GOT3 (cell line): Measurements from ENCODE around the gene TAC4.
A peak's percentile ranks its signal among the peaks of the same experiment; 100 is the strongest.

Experiments
- DNase-seq: peaks from one replicate; lab custom pipeline; 2025; ENCODE audit warnings: mixed read lengths; lab: John Stamatoyannopoulos, UW

Gene TAC4

GRCh38 chr17:49872754-49873377 is 25.0 kb upstream of the TAC4 start:
- no peak for DNase-seq

- DNase-seq: no peak
Measured at GRCh38 chr17:49871211-49871610, 23.3 kb upstream of the TAC4 start.

DNA sequence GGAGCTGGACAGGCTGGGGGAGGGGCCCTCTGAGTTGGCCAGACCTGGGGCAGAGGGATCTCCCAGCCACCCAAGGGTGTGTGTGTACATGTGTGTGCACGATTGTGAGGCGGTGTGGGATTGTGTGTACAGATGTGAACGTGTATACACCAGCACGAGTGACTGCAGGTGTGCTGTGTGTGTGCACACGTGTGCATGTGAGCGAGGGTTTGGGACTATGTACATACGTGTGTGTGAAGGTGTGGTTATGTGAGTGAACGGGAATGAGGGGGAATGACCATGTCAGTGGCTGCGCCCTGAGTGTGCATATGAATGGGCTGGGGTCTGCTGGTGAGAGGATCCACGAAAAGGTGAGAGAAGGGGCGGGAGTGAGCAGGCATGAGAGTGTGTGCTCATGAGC is 22.4 kb upstream of the TAC4 start:
- DNase-seq: no peak

- no peak for DNase-seq
Measured at GRCh38 chr17:49869038-49869374, 21.1 kb upstream of the TAC4 start.

- DNase-seq: no peak
Measured at GRCh38 chr17:49866882-49867413, 19.1 kb upstream of the TAC4 start.

- DNase-seq: no peak
Measured at GRCh38 chr17:49866019-49866380, 18.1 kb upstream of the TAC4 start.

DNA sequence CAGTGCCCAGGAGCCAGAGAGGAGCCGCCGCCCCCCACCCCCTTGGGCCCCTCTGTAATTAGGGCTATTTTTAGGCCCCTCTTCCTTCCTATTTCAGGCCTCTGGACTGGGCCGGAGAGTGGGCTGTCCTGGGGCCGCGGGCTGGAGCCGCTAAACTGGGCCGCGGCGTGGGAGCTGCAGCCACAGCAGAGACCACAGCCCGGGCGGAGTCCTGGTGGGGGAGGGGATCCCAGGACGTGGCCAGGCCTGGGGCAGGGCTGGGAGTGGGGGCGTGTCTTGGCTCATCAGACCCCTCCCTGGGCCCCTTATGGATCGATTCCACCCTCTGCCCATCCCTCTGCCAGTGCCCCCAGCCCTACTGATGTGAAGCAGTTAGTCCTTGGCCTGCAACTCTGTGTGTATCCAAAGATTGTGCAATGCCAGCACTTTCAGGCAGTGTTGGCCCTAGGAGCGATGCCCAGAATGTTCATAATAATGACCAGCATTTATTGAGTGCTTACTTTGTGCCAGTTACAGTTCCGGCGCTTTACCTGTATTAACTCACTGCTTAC is 15.0 kb upstream of the TAC4 start:
- DNase-seq: no peak

- peak; percentile 16 for DNase-seq
Measured at GRCh38 chr17:49861150-49861884, 13.4 kb upstream of the TAC4 start.

GRCh38 chr17:49859991-49860953 is 12.4 kb upstream of the TAC4 start:
- no peak for DNase-seq

DNA sequence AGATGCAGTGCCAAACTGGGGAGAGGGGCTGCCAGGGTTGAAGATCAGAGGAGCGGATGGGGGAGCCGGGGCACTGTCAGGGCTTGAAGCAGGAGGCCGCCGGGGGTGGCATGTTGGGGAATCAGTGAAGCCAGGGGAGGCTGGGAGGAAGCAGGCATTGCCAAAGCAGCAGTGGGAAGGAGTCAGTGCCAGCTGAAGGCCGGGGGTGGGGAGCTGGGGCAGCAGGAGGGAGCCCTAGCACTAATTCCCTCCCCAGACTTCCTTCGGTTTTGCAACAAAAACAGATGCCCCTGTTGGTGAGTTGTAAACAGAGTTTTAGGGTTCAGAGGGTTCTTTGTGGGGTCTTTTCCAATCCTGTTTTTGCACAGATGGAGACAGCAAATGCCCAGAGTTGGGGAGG is 10.9 kb upstream of the TAC4 start:
- no peak for DNase-seq

GRCh38 chr17:49854126-49854525 is 6.3 kb upstream of the TAC4 start:
- no peak for DNase-seq

GRCh38 chr17:49853470-49854015 is 5.7 kb upstream of the TAC4 start:
- no peak for DNase-seq

DNA sequence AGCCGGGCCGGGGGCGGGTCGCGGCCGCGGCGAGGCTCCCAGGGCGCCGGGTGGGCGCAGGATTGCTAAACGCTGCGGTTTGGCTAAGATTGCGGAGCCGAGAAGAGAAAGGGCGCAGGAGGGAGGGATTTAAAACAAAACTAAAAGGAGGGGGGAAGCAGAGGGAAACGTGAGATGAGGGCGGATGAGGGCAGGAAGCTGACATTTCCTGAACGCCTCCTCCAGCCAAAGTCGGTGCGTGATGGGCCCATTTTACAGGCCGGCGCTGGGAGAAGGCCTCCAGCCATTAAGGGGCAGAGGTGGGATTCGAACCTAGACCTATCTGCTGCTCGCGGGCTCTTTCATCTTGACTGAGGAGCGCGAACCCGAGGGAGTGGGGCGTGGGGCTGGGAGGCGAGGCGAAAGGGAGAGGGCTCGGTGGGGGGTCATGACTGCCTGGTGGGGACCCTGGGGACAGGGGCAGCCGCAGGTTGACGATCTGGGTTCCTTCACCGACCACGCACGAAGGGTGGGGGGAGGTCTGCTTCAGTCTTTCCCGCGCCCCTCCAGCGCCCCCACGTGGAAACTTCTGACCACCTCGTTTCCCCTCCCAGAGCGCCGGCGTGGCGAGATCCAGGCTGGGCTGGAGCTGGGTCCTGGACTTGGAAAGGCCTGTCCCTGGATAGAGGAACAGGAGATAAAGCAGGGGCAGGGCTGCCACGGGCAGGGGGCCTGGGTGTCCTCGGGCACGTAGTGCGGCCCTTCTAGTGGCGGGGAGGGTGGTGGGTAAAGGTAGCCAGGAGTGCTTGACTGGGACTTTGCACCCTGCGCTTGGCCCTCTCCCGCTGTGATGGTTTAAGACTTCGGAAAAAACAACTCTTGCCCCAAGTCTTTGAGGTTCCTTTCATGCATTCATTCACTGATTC is 3.8 kb upstream of the TAC4 start:
- no peak for DNase-seq

DNA sequence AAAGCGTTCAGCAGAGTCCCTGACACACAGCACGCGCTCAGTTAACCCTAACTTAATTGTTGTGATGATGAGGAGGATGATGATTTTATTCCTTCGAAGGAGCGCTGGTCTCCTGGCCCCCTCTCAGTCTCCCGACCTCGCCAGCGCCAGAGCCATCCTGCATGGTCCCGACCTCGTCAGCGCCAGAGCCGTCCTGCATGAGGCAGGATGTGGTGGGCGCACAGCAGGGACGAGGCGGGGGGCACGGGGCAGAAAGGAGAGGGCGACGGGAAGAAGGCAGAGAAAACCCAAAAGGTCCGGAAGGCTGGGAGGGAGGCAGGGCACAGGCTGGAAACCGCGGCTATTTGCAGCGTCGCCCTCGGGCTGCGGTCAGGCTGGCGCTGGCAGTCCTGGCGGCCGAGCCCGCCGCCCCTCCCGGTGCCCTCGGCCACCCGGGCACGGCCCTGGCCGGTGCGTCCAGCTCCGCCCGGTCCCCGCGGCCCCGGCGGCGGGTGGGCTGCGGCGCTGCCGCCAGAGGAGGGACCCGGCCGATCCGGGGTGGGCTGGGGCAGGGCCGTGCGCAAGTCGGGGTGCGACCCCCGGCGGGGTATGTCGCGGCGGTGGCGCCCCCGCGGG is 3.0 kb upstream of the TAC4 start:
- no peak for DNase-seq

DNA sequence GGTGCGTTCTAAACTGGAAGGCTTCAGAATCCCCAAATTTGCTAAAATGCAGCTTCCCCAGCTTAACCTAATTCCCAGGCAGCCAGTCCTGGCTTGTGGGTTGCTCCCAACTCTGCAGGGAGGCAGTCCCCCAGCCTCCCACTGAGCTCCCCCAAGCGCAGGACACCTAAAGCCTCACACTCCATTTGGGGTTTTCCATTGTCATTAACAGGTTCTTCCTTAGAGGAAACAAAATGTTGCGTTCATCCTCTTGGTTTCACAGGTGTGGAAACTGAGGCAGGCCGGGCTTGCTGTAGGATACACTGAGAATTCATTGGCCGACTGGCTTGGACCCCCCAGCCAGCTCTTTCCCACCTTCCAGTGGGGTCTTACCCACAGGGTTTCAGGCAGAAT is 2.3 kb upstream of the TAC4 start:
- DNase-seq: no peak

- DNase-seq: no peak
Measured at GRCh38 chr17:49848739-49849138, 870 bp upstream of the TAC4 start.

GRCh38 chr17:49846938-49847712 is 744 bp downstream of the TAC4 start:
- no peak for DNase-seq

- no peak for DNase-seq
Measured at GRCh38 chr17:49845321-49845720, 2.5 kb downstream of the TAC4 start.

GRCh38 chr17:49843774-49844350 is 4.0 kb downstream of the TAC4 start:
- DNase-seq: no peak
